AML-193 (cell line): ENCODE data around the gene RFTN1.

Experiments used
- DNase-seq, 2 experiments: peaks; one replicate each; lab custom pipeline; 2025; lab: John Stamatoyannopoulos, UW

The RFTN1 gene

DNA sequence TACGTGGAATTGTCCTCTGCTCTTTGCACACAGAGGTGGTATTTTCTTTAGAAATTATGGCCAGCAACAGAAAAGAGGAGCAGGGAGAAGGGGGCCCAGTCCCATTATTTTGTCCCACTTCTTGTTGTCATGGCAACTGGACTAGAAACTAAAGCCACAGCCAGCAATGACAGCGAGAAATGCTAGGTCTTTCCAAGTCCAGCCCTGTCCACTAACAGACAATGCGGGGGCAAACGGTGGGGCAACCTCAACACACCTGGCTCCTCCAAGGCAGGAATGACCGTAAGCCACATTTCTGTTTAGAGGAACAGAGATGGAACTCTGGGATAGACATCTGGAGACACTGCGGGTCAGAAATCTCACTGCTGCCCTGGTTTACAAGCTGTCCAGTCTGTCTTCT lies 107.3 kb downstream of the RFTN1 start:
- DNase-seq = no peak

DNA sequence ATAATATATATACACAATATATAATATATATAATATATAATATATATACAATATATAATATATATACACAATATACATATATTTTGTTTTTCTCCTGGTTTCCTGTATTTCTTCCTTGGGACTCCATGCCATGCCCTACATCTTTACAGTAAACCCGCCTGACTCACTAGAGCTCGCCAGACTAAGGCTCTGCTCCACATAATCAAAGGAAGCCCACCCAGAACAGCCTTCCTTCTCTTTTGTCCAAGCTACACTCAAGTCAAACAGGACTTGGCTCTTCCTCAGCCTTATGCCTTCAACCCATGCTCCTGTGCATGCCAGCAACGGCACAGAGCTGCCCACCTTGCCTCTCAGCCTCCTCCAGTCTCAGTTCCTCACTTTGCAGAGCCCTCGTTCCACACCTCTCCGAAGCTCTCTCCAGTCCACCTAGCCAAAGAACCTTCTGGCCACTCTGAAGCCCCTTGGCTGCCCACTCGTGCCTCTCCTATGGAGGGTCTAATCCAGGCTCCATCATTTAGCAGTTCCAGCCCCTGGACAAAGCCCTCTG lies 109.1 kb downstream of the RFTN1 start:
- no peak for DNase-seq

DNA sequence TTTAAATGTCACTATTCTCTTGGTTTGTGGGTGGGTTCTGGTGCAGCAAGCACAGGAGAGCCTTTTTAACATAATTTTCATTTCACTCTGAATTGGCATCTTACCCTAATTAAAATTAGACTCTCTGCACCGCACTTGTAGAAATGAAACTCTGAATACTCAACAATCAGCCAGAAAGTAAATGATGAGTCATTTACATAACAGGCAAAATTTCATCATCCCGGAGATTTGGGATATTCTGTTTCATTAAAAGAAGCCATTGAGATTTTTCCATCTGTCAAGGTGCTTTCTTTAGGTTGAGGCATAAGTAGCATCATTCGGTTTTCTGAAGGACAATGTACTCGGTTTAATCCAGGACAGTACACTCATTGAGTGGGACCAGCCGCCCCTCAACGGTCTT lies 111.0 kb downstream of the RFTN1 start:
- DNase-seq = no peak

- DNase-seq = no peak
Observed at GRCh38 chr3:16401273-16401672, 112.2 kb downstream of the RFTN1 start.

DNA sequence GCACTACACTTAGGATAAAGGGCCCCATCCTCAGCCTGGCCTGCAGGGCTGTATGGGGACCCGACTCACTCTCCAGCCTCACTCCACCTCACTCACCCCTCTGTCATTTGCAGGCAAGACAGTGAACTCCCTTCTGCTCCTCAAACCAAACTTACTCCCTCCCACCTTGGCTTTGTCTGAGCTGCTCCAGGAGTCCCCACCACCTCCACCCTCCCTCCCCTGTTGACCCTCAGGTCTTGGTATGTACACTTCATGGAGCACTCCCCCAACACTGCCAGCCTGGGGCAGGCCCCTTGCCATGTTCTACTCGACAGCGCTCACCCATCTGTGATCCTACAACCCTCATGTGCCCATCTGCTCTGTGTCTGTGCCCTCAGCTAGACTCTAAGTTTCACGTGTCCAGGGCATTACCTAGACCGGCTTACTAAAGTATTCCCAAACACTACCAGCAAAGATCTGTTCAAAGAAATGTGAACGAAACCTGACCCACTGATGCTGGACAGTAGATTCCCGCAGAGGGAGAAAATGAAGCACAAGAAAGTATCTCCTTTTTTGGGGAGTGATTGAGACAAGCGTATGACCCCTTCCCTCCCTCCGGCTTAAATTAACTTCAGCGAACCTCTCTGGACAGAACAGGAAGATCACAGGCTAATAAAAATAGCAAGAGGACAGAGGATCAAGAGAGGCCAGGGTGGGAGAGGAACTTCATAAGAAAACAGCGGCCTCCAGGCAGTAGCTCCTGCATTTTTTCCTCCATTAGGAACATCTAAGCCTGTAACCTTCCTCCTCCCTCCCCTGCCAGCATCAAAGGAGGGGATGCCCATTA lies 113.2 kb downstream of the RFTN1 start:
- DNase-seq = no peak

- no peak for DNase-seq
Observed at GRCh38 chr3:16399473-16399872, 114.0 kb downstream of the RFTN1 start.

- no peak for DNase-seq
Observed at GRCh38 chr3:16398648-16399047, 114.9 kb downstream of the RFTN1 start.

DNA sequence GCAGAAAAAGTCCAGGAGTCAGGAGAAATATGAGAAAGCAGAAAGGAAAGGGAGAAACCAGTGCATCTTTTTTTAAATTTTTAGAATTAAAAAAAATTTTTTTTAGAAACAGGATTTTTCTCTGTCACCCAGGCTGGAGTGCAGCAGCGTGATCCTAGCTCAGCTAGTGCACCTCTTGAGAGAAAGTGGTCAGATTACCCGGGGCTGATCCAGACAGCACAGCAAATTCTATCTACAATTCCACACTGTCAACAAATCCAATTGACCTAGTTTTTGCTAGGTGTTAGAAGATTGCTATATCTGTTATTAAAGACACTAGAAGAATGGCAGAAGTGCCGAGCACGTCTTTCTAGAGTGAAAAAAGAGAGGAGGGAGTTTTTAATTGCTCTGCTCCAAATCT lies 117.3 kb downstream of the RFTN1 start:
- no peak for DNase-seq

DNA sequence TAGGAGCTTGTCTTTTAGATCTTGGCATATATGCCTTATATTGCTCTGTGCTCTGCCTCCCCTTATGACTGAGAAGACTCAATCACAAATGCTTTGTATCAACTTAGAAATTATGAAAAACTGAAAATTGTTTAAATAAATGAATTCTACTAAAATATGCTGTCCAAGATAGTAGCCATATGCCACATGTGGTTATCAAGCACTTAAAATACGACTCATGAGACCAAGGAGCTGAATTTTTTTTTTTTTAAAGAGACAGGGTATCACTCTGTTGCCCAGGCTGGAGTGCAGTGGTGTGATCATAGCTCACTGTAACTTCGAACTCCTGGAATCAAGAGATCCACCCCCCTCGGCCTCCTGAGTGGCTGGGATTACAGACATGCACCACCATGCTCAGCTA lies 118.3 kb downstream of the RFTN1 start:
- no peak for DNase-seq

GRCh38 chr3:16394639-16395038 lies 118.9 kb downstream of the RFTN1 start:
- no peak for DNase-seq

- DNase-seq = no peak
Observed at GRCh38 chr3:16392717-16393116, 120.8 kb downstream of the RFTN1 start.

- no peak for DNase-seq
Observed at GRCh38 chr3:16392065-16392464, 121.4 kb downstream of the RFTN1 start.

DNA sequence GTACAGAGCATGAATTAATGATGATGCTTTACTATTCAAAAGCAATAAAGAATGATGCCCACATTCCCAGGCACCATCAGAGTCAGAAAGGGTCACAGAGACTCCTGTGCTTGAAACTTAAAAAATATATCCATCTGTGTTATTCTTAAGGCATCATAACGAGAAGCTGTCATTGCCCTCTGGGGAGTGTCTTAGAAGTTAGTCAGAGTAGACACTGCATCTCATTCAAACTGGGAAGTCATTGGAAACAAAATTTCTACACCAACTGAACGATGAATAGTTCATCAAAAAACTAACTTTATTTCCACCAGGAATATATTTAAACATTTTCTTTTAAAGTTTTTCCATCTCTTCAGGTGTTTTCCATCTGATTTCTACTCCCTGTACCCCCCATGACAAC lies 122.9 kb downstream of the RFTN1 start:
- DNase-seq = no peak

GRCh38 chr3:16388850-16389441 lies 124.6 kb downstream of the RFTN1 start:
- no peak for DNase-seq

GRCh38 chr3:16386561-16386960 lies 126.9 kb downstream of the RFTN1 start:
- DNase-seq = no peak

DNA sequence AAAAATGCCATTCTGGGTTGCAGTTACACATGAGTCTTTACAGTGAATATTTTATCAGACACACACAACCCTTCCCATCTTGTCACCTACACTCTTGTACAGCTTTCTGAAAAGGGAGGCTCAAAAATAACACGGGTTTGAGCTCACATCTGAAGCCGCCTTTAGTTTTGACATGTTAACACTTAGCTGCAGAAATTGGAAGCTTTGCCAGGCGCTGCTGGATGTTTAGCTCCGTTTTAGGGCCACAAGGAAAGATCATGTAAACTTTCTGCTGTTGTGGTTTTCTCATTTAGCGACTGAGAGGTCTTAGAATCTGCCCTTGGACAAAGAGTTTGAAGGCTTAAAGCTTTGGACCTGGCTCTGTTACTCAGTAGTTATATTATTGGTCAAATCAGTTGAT lies 128.3 kb downstream of the RFTN1 start:
- no peak for DNase-seq

- DNase-seq = no peak
Observed at GRCh38 chr3:16383864-16384263, 129.6 kb downstream of the RFTN1 start.

DNA sequence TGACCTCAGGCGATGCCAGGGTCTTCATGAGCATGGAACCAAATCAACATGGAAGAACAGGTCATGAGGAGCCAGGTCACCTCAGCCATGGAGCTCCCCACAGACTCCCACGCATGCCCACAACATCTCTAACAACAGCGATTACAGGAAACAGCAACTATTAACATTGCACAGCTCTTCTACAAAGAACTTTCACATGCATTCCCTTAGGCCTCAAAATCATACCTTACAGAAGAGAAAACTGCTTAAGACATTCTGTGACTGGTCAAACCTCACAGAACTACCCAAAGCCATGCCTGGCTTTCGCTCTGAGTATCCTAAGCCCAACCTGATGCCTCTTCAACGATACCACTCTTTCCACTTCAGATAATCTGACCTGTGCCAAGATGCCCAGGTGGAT lies 130.7 kb downstream of the RFTN1 start:
- DNase-seq = no peak

- DNase-seq = no peak
Observed at GRCh38 chr3:16381426-16381825, 132.1 kb downstream of the RFTN1 start.

- no peak for DNase-seq
Observed at GRCh38 chr3:16380421-16380820, 133.1 kb downstream of the RFTN1 start.

DNA sequence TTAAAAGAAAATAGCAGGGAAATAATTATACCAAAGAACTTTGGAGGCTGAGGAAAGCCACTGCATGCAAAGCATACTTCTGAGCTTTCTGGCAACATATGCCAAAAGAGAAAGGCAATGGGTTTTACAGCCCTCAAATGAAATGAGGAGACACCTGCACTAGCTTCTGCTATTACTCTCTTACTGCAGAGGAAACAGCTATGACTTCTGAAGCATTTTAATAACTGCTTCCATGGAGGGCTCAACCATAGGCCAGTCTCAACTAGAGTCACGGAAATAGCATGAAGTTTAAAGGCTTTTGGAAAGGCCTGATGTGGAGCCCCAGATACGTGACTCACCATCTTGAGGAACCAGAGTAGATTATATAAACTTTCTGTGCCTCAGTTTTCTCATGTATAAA lies 133.7 kb downstream of the RFTN1 start:
- DNase-seq = no peak

DNA sequence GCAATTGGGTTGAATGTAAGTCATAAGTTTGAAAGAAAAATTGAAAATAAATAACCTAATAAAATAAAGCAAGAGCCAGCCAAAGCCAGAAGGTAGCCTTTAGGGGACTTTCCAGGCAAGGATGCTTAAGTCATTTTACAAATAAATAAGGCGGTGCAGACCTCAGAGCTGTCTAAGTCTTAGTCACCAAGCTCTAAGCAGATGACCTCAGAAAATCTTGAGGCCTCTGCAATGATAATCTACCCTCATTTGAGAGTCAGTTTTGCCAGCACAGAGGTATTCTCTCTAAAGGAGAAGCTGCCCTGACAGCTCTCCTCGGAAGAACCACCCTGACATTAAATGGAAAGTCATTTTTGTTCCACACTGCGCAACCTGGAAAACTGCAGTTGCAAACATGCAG lies 134.6 kb downstream of the RFTN1 start:
- DNase-seq = no peak

DNA sequence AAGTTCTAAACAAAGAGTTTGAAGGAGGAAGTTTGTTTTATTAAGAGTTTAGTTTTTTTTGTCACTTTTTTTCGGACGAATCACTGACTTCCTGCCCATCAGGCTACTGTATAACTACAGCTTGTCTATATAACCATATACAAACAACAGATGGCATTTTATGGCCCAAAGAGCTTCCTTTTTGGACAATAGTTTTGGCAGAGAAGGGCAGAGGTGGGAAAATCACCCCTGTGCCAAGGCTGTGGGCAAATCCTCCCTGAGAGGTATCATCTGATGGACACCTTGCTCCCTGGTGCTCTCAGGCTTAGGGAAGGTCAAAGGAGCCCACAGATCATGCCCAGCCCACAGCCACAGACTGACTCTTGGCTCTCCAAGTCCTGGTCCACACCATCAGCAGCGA lies 135.1 kb downstream of the RFTN1 start:
- DNase-seq = no peak

DNA sequence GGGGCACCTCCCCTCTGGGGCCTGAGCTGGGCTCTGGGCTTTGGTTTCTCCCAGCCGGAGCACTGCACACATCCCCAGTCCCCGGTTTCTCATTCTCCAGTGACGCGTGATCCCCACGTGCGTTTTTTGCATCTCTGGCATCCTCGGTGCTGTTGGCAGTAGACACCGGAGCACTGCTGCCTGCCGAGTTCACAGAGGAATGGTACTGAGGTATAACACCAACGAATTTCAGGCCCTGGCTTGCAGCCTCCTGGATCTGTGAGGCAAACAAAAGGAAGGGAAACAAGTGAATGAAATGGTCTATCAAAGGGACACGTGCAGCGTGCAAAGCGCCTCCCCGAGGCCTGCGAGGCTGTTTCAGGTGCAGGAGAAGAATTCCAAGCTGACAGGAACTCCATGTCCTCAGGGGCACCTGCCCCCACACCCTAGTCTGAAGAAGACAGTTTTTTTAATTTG lies 135.6 kb downstream of the RFTN1 start:
- no peak for DNase-seq
